Posterior cingulate gyrus (tissue), 11 donors: ENCODE measurements around the gene OR9Q1.

Experiments
- DNase-seq, 10 donors: peaks; one replicate each; pipeline versions ENCODE4 v3.0.0 to v3.0.0-alpha.2; 2020 to 2021; ENCODE audit warnings: mixed read lengths in 3 of 10
- intact Hi-C: fragments of 100-400 bp; cut with DNase I; formaldehyde crosslinking; loops from one replicate; pipeline ENCODE4 v1.15.1; 2023

OR9Q1 gene

GRCh38 chr11:58216476-58216875 is 192.8 kb downstream of the OR9Q1 start:
- no peak for DNase-seq
- intact Hi-C loops: no loop called here

- intact Hi-C loops: no loop called here
- DNase-seq: no peak
Measured at GRCh38 chr11:58222721-58223120, 199.0 kb downstream of the OR9Q1 start.

GRCh38 chr11:58227956-58228615 is 204.4 kb downstream of the OR9Q1 start:
- intact Hi-C loops: no loop called here
- DNase-seq: peak in 3 of 10 donors; percentile 35 to 81 (median 45)
